Activated T-helper 1 cell treated with anti-CD3 and anti-CD28 coated beads, Interleukin-12 subunit alpha, Interleukin-12 subunit beta, Interleukin-2, Interleukin-4 antibody, amounts not matched to agents 30 ng/mL and 10 ng/mL and 1 ng/mL, durations not matched to agents 14 hours and 24 hours and 36 hours (primary cell): Measurements from ENCODE around the gene ACVR1B. TPM values are rescaled to one million over a fixed set of nuclear protein-coding genes. Genes with fewer than 3 reads are reported as not detected.

Experiments used
- DNase-seq: peaks from one replicate; pipeline ENCODE4 v3.0.0; 2021; ENCODE audit warnings: low spot score
- H3K27ac Mint-ChIP-seq: one replicate; pipeline ENCODE4 v1.8.0; 2021; ENCODE audit warnings: mild to moderate bottlenecking, mixed read lengths
- H3K27me3 Mint-ChIP-seq: one replicate; pipeline ENCODE4 v1.8.0; 2022; ENCODE audit warnings: mild to moderate bottlenecking, moderate library complexity, mixed read lengths; ENCODE audit not compliant: insufficient read depth
- H3K36me3 Mint-ChIP-seq: one replicate; pipeline ENCODE4 v1.8.0; 2021; ENCODE audit warnings: low read depth, mixed read lengths
- H3K4me1 Mint-ChIP-seq: one replicate; pipeline ENCODE4 v1.8.0; 2021; ENCODE audit warnings: low read depth, mixed read lengths
- H3K4me3 Mint-ChIP-seq: one replicate; pipeline ENCODE4 v1.8.0; 2021; ENCODE audit warnings: mild to moderate bottlenecking, moderate library complexity, mixed read lengths
- H3K9me3 Mint-ChIP-seq: one replicate; pipeline ENCODE4 v1.8.0; 2021; ENCODE audit warnings: mixed read lengths
- intact Hi-C: fragments of 100-400 bp; cut with micrococcal nuclease; formaldehyde crosslinking; loops from one replicate; pipeline ENCODE4 v1.15.1; 2024
- total RNA-seq: library from RNA; stranded (reverse); gene quantifications from 2 replicates; pipeline ENCODE4 v1.2.3, GENCODE V29; 2022

The ACVR1B gene
- total RNA-seq, 1 donor from 2014 or later = 11.4 TPM

GRCh38 chr12:51954561-51955361 lies 3.3 kb downstream of the ACVR1B start:
- intact Hi-C loops = loop anchor here (5.0 kb wide), 1 partner anchor 587 kb away; no protein-coding TSS in a partner anchor
- no peak overlapping the region for H3K4me3 Mint-ChIP-seq
- H3K27me3 Mint-ChIP-seq = peaks cover 21% of the 10 kb centered on the region
- no peaks in the 10 kb centered on the region for H3K9me3 Mint-ChIP-seq
- peaks cover 50% of the 10 kb centered on the region for H3K4me1 Mint-ChIP-seq
- peaks cover 4% of the 10 kb centered on the region for H3K36me3 Mint-ChIP-seq
- DNase-seq = no peak
- no peak overlapping the region for H3K27ac Mint-ChIP-seq

GRCh38 chr12:51955702-51956101 lies 4.2 kb downstream of the ACVR1B start:
- DNase-seq = no peak
- peaks cover 45% of the 10 kb centered on the region for H3K4me1 Mint-ChIP-seq
- H3K36me3 Mint-ChIP-seq = peaks cover 4% of the 10 kb centered on the region
- intact Hi-C loops = loop anchor here (1.0 kb wide), 1 partner anchor 16 kb away; no protein-coding TSS in a partner anchor
- H3K4me3 Mint-ChIP-seq = no peak overlapping the region
- peaks cover 14% of the 10 kb centered on the region for H3K27me3 Mint-ChIP-seq
- H3K27ac Mint-ChIP-seq = no peak overlapping the region
- no peaks in the 10 kb centered on the region for H3K9me3 Mint-ChIP-seq

- Mint-ChIP-seq H3K4me1 (peaks cover 26% of the 10 kb centered on the region), H3K9me3 (no peaks in the 10 kb centered on the region), H3K4me3 (no peak overlapping the region), H3K36me3 (peaks cover 6% of the 10 kb centered on the region), H3K27ac (no peak overlapping the region), H3K27me3 (peaks cover 13% of the 10 kb centered on the region)
- no peak for DNase-seq
- intact Hi-C loops = no loop called here
Observed at GRCh38 chr12:51958542-51958941, 7.0 kb downstream of the ACVR1B start.

- H3K36me3 Mint-ChIP-seq = peaks cover 6% of the 10 kb centered on the region
- H3K4me3 Mint-ChIP-seq = no peak overlapping the region
- no peaks in the 10 kb centered on the region for H3K9me3 Mint-ChIP-seq
- no peak overlapping the region for H3K27ac Mint-ChIP-seq
- intact Hi-C loops = no loop called here
- H3K4me1 Mint-ChIP-seq = peaks cover 19% of the 10 kb centered on the region
- DNase-seq = no peak
- H3K27me3 Mint-ChIP-seq = peaks cover 8% of the 10 kb centered on the region
Observed at GRCh38 chr12:51959211-51959610, 7.7 kb downstream of the ACVR1B start.

GRCh38 chr12:51959921-51960320 lies 8.4 kb downstream of the ACVR1B start:
- peaks cover 12% of the 10 kb centered on the region for H3K36me3 Mint-ChIP-seq
- H3K27ac Mint-ChIP-seq = no peak overlapping the region
- H3K27me3 Mint-ChIP-seq = peaks cover 8% of the 10 kb centered on the region
- H3K4me1 Mint-ChIP-seq = peaks cover 12% of the 10 kb centered on the region
- DNase-seq = no peak
- intact Hi-C loops = no loop called here
- H3K9me3 Mint-ChIP-seq = no peaks in the 10 kb centered on the region
- H3K4me3 Mint-ChIP-seq = no peak overlapping the region

- Mint-ChIP-seq H3K9me3 (no peaks in the 10 kb centered on the region), H3K27ac (no peak overlapping the region), H3K4me1 (peaks cover 6% of the 10 kb centered on the region), H3K4me3 (no peak overlapping the region), H3K27me3 (peaks cover 6% of the 10 kb centered on the region), H3K36me3 (peaks cover 10% of the 10 kb centered on the region)
- intact Hi-C loops = no loop called here
- no peak for DNase-seq
Observed at GRCh38 chr12:51960488-51960887, 9.0 kb downstream of the ACVR1B start.

- Mint-ChIP-seq H3K4me3 (no peak overlapping the region), H3K36me3 (peaks cover 8% of the 10 kb centered on the region), H3K4me1 (peaks cover 2% of the 10 kb centered on the region), H3K27me3 (peaks cover 10% of the 10 kb centered on the region), H3K9me3 (no peaks in the 10 kb centered on the region), H3K27ac (no peak overlapping the region)
- DNase-seq = no peak
- intact Hi-C loops = no loop called here
Observed at GRCh38 chr12:51960890-51961289, 9.4 kb downstream of the ACVR1B start.

GRCh38 chr12:51961834-51962233 lies 10.3 kb downstream of the ACVR1B start:
- DNase-seq = no peak
- H3K9me3 Mint-ChIP-seq = no peaks in the 10 kb centered on the region
- H3K27ac Mint-ChIP-seq = no peak overlapping the region
- H3K4me3 Mint-ChIP-seq = no peak overlapping the region
- H3K36me3 Mint-ChIP-seq = peaks cover 8% of the 10 kb centered on the region
- intact Hi-C loops = no loop called here
- no peaks in the 10 kb centered on the region for H3K4me1 Mint-ChIP-seq
- peaks cover 11% of the 10 kb centered on the region for H3K27me3 Mint-ChIP-seq

GRCh38 chr12:51962737-51963136 lies 11.2 kb downstream of the ACVR1B start:
- Mint-ChIP-seq H3K4me1 (no peaks in the 10 kb centered on the region), H3K9me3 (no peaks in the 10 kb centered on the region), H3K27me3 (peaks cover 11% of the 10 kb centered on the region), H3K36me3 (peaks cover 8% of the 10 kb centered on the region), H3K4me3 (no peak overlapping the region), H3K27ac (no peak overlapping the region)
- intact Hi-C loops = no loop called here
- DNase-seq = no peak

GRCh38 chr12:51963477-51963876 lies 12.0 kb downstream of the ACVR1B start:
- Mint-ChIP-seq H3K4me1 (no peaks in the 10 kb centered on the region), H3K36me3 (peaks cover 9% of the 10 kb centered on the region), H3K9me3 (no peaks in the 10 kb centered on the region), H3K27ac (no peak overlapping the region), H3K27me3 (peaks cover 13% of the 10 kb centered on the region), H3K4me3 (no peak overlapping the region)
- intact Hi-C loops = no loop called here
- no peak for DNase-seq

GRCh38 chr12:51969643-51970042 lies 18.1 kb downstream of the ACVR1B start:
- H3K4me1 Mint-ChIP-seq = peaks cover 50% of the 10 kb centered on the region
- H3K9me3 Mint-ChIP-seq = no peaks in the 10 kb centered on the region
- H3K27me3 Mint-ChIP-seq = peaks cover 30% of the 10 kb centered on the region
- intact Hi-C loops = loop anchor here (2.0 to 10.0 kb wide), 4 partner anchors 141 to 575 kb away; partner anchors contain the start of genes GALNT6 and SCN8A
- no peak for DNase-seq
- peaks cover 7% of the 10 kb centered on the region for H3K36me3 Mint-ChIP-seq
- H3K4me3 Mint-ChIP-seq = no peak overlapping the region
- H3K27ac Mint-ChIP-seq = no peak overlapping the region

GRCh38 chr12:51970904-51971646 lies 19.6 kb downstream of the ACVR1B start:
- no peaks in the 10 kb centered on the region for H3K9me3 Mint-ChIP-seq
- peaks cover 12% of the 10 kb centered on the region for H3K36me3 Mint-ChIP-seq
- H3K4me3 Mint-ChIP-seq = peak overlapping the region; percentile 52
- peaks cover 27% of the 10 kb centered on the region for H3K27me3 Mint-ChIP-seq
- H3K4me1 Mint-ChIP-seq = peaks cover 64% of the 10 kb centered on the region
- H3K27ac Mint-ChIP-seq = peak overlapping the region; percentile 69
- intact Hi-C loops = loop anchor here (1.0 to 10.0 kb wide), 10 partner anchors 9 to 602 kb away; partner anchors contain the start of genes ACVR1B, ATG101, GALNT6 and SCN8A
- DNase-seq = peak; percentile 56
